Endodermal cell (in vitro differentiated cells): Measurements from ENCODE around the gene LARP4B. TPM values are rescaled to one million over a fixed set of nuclear protein-coding genes. Genes with fewer than 3 reads are reported as not detected.

Experiments
- DNase-seq: peaks from one replicate; pipeline ENCODE4 v3.0.0-alpha.2; 2017
- H3K27ac ChIP-seq: 2 replicates; pipeline ENCODE4 v1.5.1; 2013; ENCODE audit warnings: mild to moderate bottlenecking, low read depth, low read length, moderate library complexity
- H3K27me3 ChIP-seq: 2 replicates; pipeline ENCODE4 v1.6.1; 2013; ENCODE audit warnings: mild to moderate bottlenecking, low read length, moderate library complexity; ENCODE audit not compliant: insufficient read depth, control insufficient read depth, poor library complexity, severe bottlenecking
- H3K36me3 ChIP-seq: 2 replicates; pipeline ENCODE4 v1.7.0; 2013; ENCODE audit warnings: mild to moderate bottlenecking, low read length, moderate library complexity; ENCODE audit not compliant: control insufficient read depth, insufficient read depth
- H3K4me1 ChIP-seq: one replicate; pipeline ENCODE4 v1.7.0; 2013; ENCODE audit warnings: low read length; ENCODE audit not compliant: control insufficient read depth, insufficient read depth
- H3K4me3 ChIP-seq: 2 replicates; pipeline ENCODE4 v1.5.1; 2013; ENCODE audit warnings: mild to moderate bottlenecking, low read length, moderate library complexity
- H3K9ac ChIP-seq: 2 replicates; pipeline ENCODE4 v1.6.1; 2013; ENCODE audit warnings: mild to moderate bottlenecking, low read length, moderate library complexity; ENCODE audit not compliant: poor library complexity, severe bottlenecking; ENCODE audit errors: extremely low read depth
- H3K9me3 ChIP-seq: 2 replicates; pipeline ENCODE4 v1.6.1; 2013; ENCODE audit warnings: mild to moderate bottlenecking, low read length, moderate library complexity; ENCODE audit not compliant: control insufficient read depth
- H3K27ac Mint-ChIP-seq: 2 replicates; pipeline ENCODE4 v1.8.0; 2020; ENCODE audit warnings: mixed read lengths
- H3K27me3 Mint-ChIP-seq: 2 replicates; pipeline ENCODE4 v1.8.0; 2021; ENCODE audit warnings: mild to moderate bottlenecking, mixed read lengths; ENCODE audit not compliant: insufficient read depth
- H3K36me3 Mint-ChIP-seq: 2 replicates; pipeline ENCODE4 v1.8.0; 2020; ENCODE audit warnings: low read depth, mixed read lengths
- H3K4me1 Mint-ChIP-seq: 2 replicates; pipeline ENCODE4 v1.8.0; 2020; ENCODE audit warnings: mixed read lengths
- H3K4me3 Mint-ChIP-seq: 2 replicates; pipeline ENCODE4 v1.8.0; 2020; ENCODE audit warnings: mild to moderate bottlenecking, moderate library complexity, mixed read lengths
- H3K9me3 Mint-ChIP-seq: 2 replicates; pipeline ENCODE4 v1.8.0; 2020; ENCODE audit warnings: mild to moderate bottlenecking, mixed read lengths
- WGBS, 2 experiments: methylation state at CpG; one replicate each; pipeline versions ENCODE4 v1.1.5 to v1.1.7; 2013; ENCODE audit warnings: missing lambda C conversion rate in 2 of 2, mixed read lengths in 1 of 2; ENCODE audit not compliant: insufficient coverage in 1 of 2, insufficient read length in 1 of 2; 5-methylcytosine and 5-hydroxymethylcytosine counted together
- total RNA-seq, 2 donors: library from RNA; stranded (reverse); fragmentation: NEBNext Ultra II Directional in 1 of 2; extraction: Animal tissue kit (Norgen Biotek cat#: 25700) in 1 of 2; gene quantifications; 2 replicates in 1 of 2; 3 replicates in 1 of 2; pipeline ENCODE4 v1.2.1, GENCODE V29; 2021
- TF ChIP-seq, protein P1 (sequence below): fragments of 200-600 bp; sonication (generic); conservative IDR thresholded peaks from 2 replicates; pipeline ENCODE4 v1.5.0; 2021; ENCODE audit warnings: antibody characterized with exemption, mild to moderate bottlenecking

The LARP4B gene
- total RNA-seq, 2 donors from 2014 or later: 94.1 to 94.3 TPM

DNA sequence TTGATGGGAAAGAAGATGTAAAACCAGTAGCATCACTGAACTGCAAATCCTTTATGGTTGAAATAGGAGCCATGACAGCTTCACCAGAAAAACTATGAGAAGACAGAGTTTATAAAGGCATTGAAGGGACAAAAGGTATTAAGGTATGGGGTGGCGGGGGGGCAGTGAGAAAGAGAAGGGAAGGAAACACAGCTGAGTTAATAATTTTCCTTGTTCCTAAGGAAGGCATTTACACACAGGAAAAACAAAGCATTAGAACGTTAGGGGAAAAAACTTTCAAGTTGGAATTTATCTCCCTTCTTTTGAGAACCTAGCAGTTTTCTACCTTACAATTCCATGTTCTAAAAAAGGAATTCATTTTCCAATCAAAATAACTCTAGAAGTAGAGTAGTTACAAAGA is 4.4 kb downstream of the LARP4B start:
- no peaks in the 10 kb centered on the region for H3K9me3 Mint-ChIP-seq
- peaks cover 20% of the 10 kb centered on the region for H3K36me3 Mint-ChIP-seq
- H3K27ac ChIP-seq: no peak overlapping the region
- no peak overlapping the region for H3K9ac ChIP-seq
- peaks cover 34% of the 10 kb centered on the region for H3K4me1 Mint-ChIP-seq
- H3K27ac Mint-ChIP-seq: peak overlapping the region; percentile 81
- no peaks in the 10 kb centered on the region for H3K27me3 Mint-ChIP-seq
- no peaks in the 10 kb centered on the region for H3K27me3 ChIP-seq
- peak; percentile 12 for DNase-seq
- peaks cover 31% of the 10 kb centered on the region for H3K36me3 ChIP-seq
- WGBS, 2 experiments: 86 to 89% methylated on average over 1 to 2 of the region's 2 CpGs
- TF ChIP-seq, protein P1, sequence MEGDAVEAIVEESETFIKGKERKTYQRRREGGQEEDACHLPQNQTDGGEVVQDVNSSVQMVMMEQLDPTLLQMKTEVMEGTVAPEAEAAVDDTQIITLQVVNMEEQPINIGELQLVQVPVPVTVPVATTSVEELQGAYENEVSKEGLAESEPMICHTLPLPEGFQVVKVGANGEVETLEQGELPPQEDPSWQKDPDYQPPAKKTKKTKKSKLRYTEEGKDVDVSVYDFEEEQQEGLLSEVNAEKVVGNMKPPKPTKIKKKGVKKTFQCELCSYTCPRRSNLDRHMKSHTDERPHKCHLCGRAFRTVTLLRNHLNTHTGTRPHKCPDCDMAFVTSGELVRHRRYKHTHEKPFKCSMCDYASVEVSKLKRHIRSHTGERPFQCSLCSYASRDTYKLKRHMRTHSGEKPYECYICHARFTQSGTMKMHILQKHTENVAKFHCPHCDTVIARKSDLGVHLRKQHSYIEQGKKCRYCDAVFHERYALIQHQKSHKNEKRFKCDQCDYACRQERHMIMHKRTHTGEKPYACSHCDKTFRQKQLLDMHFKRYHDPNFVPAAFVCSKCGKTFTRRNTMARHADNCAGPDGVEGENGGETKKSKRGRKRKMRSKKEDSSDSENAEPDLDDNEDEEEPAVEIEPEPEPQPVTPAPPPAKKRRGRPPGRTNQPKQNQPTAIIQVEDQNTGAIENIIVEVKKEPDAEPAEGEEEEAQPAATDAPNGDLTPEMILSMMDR: no peak
- H3K9me3 ChIP-seq: no peaks in the 10 kb centered on the region
- H3K4me1 ChIP-seq: no peaks in the 10 kb centered on the region
- no peak overlapping the region for H3K4me3 Mint-ChIP-seq
- no peak overlapping the region for H3K4me3 ChIP-seq

DNA sequence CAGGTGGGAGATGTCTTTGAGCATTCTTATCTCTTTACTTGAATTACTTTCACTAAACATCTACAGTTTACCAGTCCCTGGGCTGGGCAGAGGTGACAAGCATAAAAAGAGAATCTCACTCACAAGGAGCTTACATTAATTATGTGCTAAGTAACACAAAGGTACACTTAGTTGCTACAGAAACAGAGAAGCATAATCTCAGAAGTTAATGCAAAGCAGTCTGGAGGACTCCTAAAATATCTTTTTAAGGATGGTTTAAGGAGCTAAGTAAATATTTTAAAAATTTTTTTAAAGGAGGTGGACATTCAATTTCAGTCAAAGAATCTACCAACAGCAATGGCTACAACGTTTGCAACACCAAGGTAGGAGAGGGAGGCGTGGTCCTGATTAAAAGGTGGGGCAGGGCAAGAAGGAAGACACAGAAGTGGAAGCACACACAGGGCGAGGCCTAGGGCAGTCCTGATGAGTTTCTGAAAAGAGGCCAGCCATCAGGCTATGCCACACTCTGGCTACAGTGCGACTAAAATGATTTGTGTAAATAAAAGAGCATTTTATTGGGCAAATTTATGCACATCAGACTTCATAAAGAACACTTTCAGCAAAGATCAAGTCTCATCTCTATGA is 5.3 kb downstream of the LARP4B start:
- no peak overlapping the region for H3K4me3 ChIP-seq
- Mint-ChIP-seq H3K27ac (no peak overlapping the region), H3K27me3 (no peaks in the 10 kb centered on the region), H3K9me3 (no peaks in the 10 kb centered on the region), H3K4me3 (no peak overlapping the region), H3K4me1 (peaks cover 34% of the 10 kb centered on the region), H3K36me3 (peaks cover 30% of the 10 kb centered on the region)
- TF ChIP-seq, protein P1: no peak
- H3K4me1 ChIP-seq: no peaks in the 10 kb centered on the region
- no peak overlapping the region for H3K9ac ChIP-seq
- H3K36me3 ChIP-seq: peaks cover 38% of the 10 kb centered on the region
- no peaks in the 10 kb centered on the region for H3K27me3 ChIP-seq
- DNase-seq: peak; percentile 43
- H3K27ac ChIP-seq: no peak overlapping the region
- WGBS, 2 experiments: 83 to 84% methylated on average over 3 to 4 of the region's 4 CpGs
- H3K9me3 ChIP-seq: no peaks in the 10 kb centered on the region

GRCh38 chr10:924524-924859 is 7.0 kb downstream of the LARP4B start:
- TF ChIP-seq, protein P1: peak; percentile 51
- Mint-ChIP-seq H3K9me3 (no peaks in the 10 kb centered on the region), H3K27ac (no peak overlapping the region), H3K4me1 (peaks cover 32% of the 10 kb centered on the region), H3K27me3 (no peaks in the 10 kb centered on the region), H3K4me3 (no peak overlapping the region), H3K36me3 (peaks cover 31% of the 10 kb centered on the region)
- Histone ChIP-seq H3K36me3 (peaks cover 39% of the 10 kb centered on the region), H3K4me1 (no peaks in the 10 kb centered on the region), H3K27ac (no peak overlapping the region), H3K9me3 (no peaks in the 10 kb centered on the region), H3K9ac (no peak overlapping the region), H3K27me3 (no peaks in the 10 kb centered on the region), H3K4me3 (no peak overlapping the region)
- DNase-seq: peak; percentile 67
- WGBS, 2 experiments: 91 to 94% methylated on average over 3 to 4 of the region's 4 CpGs
